Spleen (tissue), 11 donors: ENCODE measurements around the gene PACSIN2. TPM values are rescaled to one million over a fixed set of nuclear protein-coding genes. Genes with fewer than 3 reads are reported as not detected.
A peak's percentile ranks its signal among the peaks of the same experiment; 100 is the strongest.

Experiments used
- DNase-seq: peaks from one replicate; pipeline ENCODE4 v3.0.0-alpha.2; 2020
- H3K27ac ChIP-seq, 8 donors: fragments of 200-600 bp; sonication (generic) in 7 of 8; 1 replicate in 4 of 8; 2 replicates in 4 of 8; pipeline versions ENCODE4 v1.5.0 to v1.8.0; 2016 to 2021; ENCODE audit warnings: inconsistent platforms in 4 of 8, mild to moderate bottlenecking in 4 of 8, moderate library complexity in 1 of 8
- H3K27me3 ChIP-seq, 7 donors: fragments of 200-600 bp; sonication (generic) in 6 of 7; replicated peaks in 1 of 7; 1 replicate in 4 of 7; 2 replicates in 3 of 7; pipeline versions ENCODE4 v1.5.0 to v1.8.0; 2016 to 2021; ENCODE audit warnings: inconsistent platforms in 3 of 7, mild to moderate bottlenecking in 1 of 7
- H3K36me3 ChIP-seq, 6 donors: fragments of 200-600 bp; sonication (generic) in 5 of 6; 1 replicate in 4 of 6; 2 replicates in 2 of 6; pipeline versions ENCODE4 v1.5.0 to v1.8.0; 2016 to 2021; ENCODE audit warnings: inconsistent platforms in 2 of 6
- H3K4me1 ChIP-seq, 6 donors: fragments of 200-600 bp; sonication (generic) in 5 of 6; 1 replicate in 3 of 6; 2 replicates in 3 of 6; pipeline versions ENCODE4 v1.5.0 to v1.8.0; 2016 to 2021; ENCODE audit warnings: inconsistent platforms in 3 of 6
- H3K4me3 ChIP-seq, 8 donors: fragments of 200-600 bp; sonication (generic) in 7 of 8; 1 replicate in 4 of 8; 2 replicates in 4 of 8; pipeline versions ENCODE4 v1.5.0 to v1.8.0; 2016 to 2021; ENCODE audit warnings: inconsistent platforms in 4 of 8, mild to moderate bottlenecking in 4 of 8, moderate library complexity in 2 of 8
- H3K9me3 ChIP-seq, 8 donors: fragments of 200-600 bp; sonication (generic) in 7 of 8; 1 replicate in 4 of 8; 2 replicates in 4 of 8; pipeline versions ENCODE4 v1.5.0 to v1.8.0; 2016 to 2021; ENCODE audit warnings: inconsistent platforms in 4 of 8
- POLR2A ChIP-seq, 3 donors: fragments of 450-650 bp; IDR thresholded peaks; one replicate each; pipeline ENCODE4 v1.5.1; 2017; ENCODE audit warnings: antibody characterized with exemption in 3 of 3, mild to moderate bottlenecking in 1 of 3
- POLR2AphosphoS5 ChIP-seq, 3 donors: sonication (generic); formaldehyde crosslinking; IDR thresholded peaks; one replicate each; pipeline ENCODE4 v1.5.1; 2017; ENCODE audit warnings: antibody characterized with exemption in 3 of 3
- WGBS, 5 donors: extraction: QIAGEN DNeasy Blood & Tissue Kit in 3 of 5; methylation state at CpG; one replicate each; pipeline versions ENCODE4 v1.1.5 to v1.1.7; 2013 to 2018; 5-methylcytosine and 5-hydroxymethylcytosine counted together
- intact Hi-C: fragments of 100-400 bp; cut with DNase I; formaldehyde crosslinking; loops from one replicate; pipeline ENCODE4 v1.15.0; 2023; ENCODE audit warnings: low total_unique reads
- polyA plus RNA-seq, 3 donors: library from polyadenylated mRNA; stranded (reverse); fragments of 200-250 nt; gene quantifications; one replicate each; pipeline ENCODE4 v1.2.1, GENCODE V29; 2013
- total RNA-seq, 7 donors: library from RNA; depleted of rRNA in 3 of 7; stranded (reverse); fragments of >200 nt in 3 of 7; fragmentation: NEBNext Ultra II Directional in 4 of 7; extraction: Animal tissue kit (Norgen Biotek cat#: 25700) in 4 of 7; gene quantifications; one replicate each; pipeline versions ENCODE4 v1.1.0 to v1.2.1, GENCODE V29; 2016 to 2021
- TF ChIP-seq, protein P1 (sequence below), 11 experiments: fragments of 200-600 bp in 7 of 11; fragments of 450-650 bp in 4 of 11; sonication (generic) in 4 of 11; IDR thresholded peaks in 8 of 11; conservative IDR thresholded peaks in 3 of 11; 1 replicate in 7 of 11; 2 replicates in 4 of 11; pipeline versions ENCODE4 v1.4.0 to v1.8.0; 2016 to 2021; ENCODE audit warnings: antibody characterized with exemption in 11 of 11, inconsistent platforms in 4 of 11, mild to moderate bottlenecking in 1 of 11
- donor health status: healthy with polysubstance abuse.
- donor health status: DM: no; HTN: no; CAD: no; lungs with moderate emphysema.
- donor health status: DM: no; HTN: no; CAD: no.
- donor health status: Bipolar disorder and iron deficiency.
- donor health status: healthy.
- donor health status: DM: no; HTN: no; CAD: no.
- donor health status: DM: yes; HTN: yes; CAD: no.

The PACSIN2 gene
- total and polyA plus RNA-seq, 10 donors: 24.2 to 98.1 (median 64.2) TPM

DNA sequence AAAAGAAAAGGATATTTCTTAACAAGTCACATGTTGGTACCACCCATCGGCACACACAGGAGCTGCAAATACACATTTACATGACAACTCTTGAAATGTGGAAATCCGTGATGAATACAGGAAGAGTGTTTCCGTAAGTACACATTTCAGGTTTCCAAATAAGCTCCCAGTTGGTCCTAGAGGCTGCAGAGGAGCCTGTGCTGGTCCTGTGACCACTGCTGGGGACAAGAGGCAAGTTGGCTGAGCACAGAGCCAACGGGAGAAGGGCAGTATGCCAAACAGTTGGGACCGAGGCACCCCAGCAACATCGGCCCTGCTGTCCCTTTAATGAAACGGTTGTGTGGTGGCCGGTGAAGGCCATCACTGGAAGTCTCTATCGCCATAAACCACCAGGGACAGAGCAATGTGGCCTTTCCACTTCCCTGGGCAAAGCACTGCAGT is 119.4 kb downstream of the PACSIN2 start:
- TF ChIP-seq POLR2AphosphoS5 (IDR thresholded peaks at IDR 0.05) (peak in 2 of 3 donors; percentile 14 to 40), POLR2A (IDR thresholded peaks at IDR 0.05) (no peak)
- TF ChIP-seq, protein P1, sequence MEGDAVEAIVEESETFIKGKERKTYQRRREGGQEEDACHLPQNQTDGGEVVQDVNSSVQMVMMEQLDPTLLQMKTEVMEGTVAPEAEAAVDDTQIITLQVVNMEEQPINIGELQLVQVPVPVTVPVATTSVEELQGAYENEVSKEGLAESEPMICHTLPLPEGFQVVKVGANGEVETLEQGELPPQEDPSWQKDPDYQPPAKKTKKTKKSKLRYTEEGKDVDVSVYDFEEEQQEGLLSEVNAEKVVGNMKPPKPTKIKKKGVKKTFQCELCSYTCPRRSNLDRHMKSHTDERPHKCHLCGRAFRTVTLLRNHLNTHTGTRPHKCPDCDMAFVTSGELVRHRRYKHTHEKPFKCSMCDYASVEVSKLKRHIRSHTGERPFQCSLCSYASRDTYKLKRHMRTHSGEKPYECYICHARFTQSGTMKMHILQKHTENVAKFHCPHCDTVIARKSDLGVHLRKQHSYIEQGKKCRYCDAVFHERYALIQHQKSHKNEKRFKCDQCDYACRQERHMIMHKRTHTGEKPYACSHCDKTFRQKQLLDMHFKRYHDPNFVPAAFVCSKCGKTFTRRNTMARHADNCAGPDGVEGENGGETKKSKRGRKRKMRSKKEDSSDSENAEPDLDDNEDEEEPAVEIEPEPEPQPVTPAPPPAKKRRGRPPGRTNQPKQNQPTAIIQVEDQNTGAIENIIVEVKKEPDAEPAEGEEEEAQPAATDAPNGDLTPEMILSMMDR (IDR thresholded peaks at IDR 0.05 in 8 of 11, conservative IDR thresholded peaks at IDR 0.05 in 3 of 11): peak in 2 of 11 experiments; percentile 7 to 10
- WGBS, 5 donors: 33 to 57% (median 37%) methylated on average over 9 of the region's 9 CpGs
- no peak for DNase-seq
- no peaks in the 10 kb centered on the region for H3K27me3 ChIP-seq
- no peaks in the 10 kb centered on the region for H3K9me3 ChIP-seq
- peaks cover 18 to 89% (median 68%) of the 10 kb centered on the region in 6 donors for H3K4me1 ChIP-seq
- intact Hi-C loops: no loop called here
- peak overlapping the region in 1 of 8 donors; percentile 54 for H3K4me3 ChIP-seq
- peak overlapping the region; percentile 57 to 95 (median 86) for H3K27ac ChIP-seq
- H3K36me3 ChIP-seq: peaks cover 0 to 50% (median 7%) of the 10 kb centered on the region in 6 donors

GRCh38 chr22:42895087-42895486 is 119.9 kb downstream of the PACSIN2 start:
- Histone ChIP-seq H3K4me1 (peaks cover 21 to 94% (median 73%) of the 10 kb centered on the region in 6 donors), H3K27me3 (no peaks in the 10 kb centered on the region), H3K27ac (peak overlapping the region; percentile 57 to 95 (median 86)), H3K4me3 (peak overlapping the region in 1 of 8 donors; percentile 54), H3K36me3 (peaks cover 0 to 50% (median 12%) of the 10 kb centered on the region in 6 donors), H3K9me3 (no peaks in the 10 kb centered on the region)
- 13 to 27% (median 16%) methylated on average over 7 of the region's 7 CpGs for WGBS, 5 donors
- no peak for DNase-seq
- TF ChIP-seq POLR2A (IDR thresholded peaks at IDR 0.05) (no peak), POLR2AphosphoS5 (IDR thresholded peaks at IDR 0.05) (peak in 1 of 3 donors; percentile 55)
- intact Hi-C loops: no loop called here

GRCh38 chr22:42893371-42894150 is 121.4 kb downstream of the PACSIN2 start:
- H3K36me3 ChIP-seq: peaks cover 0 to 47% (median 20%) of the 10 kb centered on the region in 6 donors
- H3K4me1 ChIP-seq: peaks cover 22 to 100% (median 87%) of the 10 kb centered on the region in 6 donors
- no peaks in the 10 kb centered on the region for H3K27me3 ChIP-seq
- H3K9me3 ChIP-seq: no peaks in the 10 kb centered on the region
- peak overlapping the region in 1 of 8 donors; percentile 54 for H3K4me3 ChIP-seq
- TF ChIP-seq POLR2AphosphoS5 (IDR thresholded peaks at IDR 0.05) (peak in 2 of 3 donors; percentile 18 to 55), POLR2A (IDR thresholded peaks at IDR 0.05) (no peak)
- intact Hi-C loops: no loop called here
- WGBS, 5 donors: 83 to 87% (median 84%) methylated on average over 20 to 25 of the region's 25 CpGs
- peak overlapping the region in 7 of 8 donors; percentile 79 to 95 (median 89) for H3K27ac ChIP-seq
- DNase-seq: peak; percentile 84

- Histone ChIP-seq H3K36me3 (peaks cover 4 to 55% (median 28%) of the 10 kb centered on the region in 6 donors), H3K4me3 (peak overlapping the region in 1 of 8 donors; percentile 54), H3K9me3 (no peaks in the 10 kb centered on the region), H3K27ac (peak overlapping the region; percentile 53 to 95 (median 86)), H3K4me1 (peaks cover 22 to 100% (median 87%) of the 10 kb centered on the region in 6 donors), H3K27me3 (no peaks in the 10 kb centered on the region)
- intact Hi-C loops: no loop called here
- TF ChIP-seq POLR2AphosphoS5 (IDR thresholded peaks at IDR 0.05) (peak; percentile 59 to 78 (median 72)), POLR2A (IDR thresholded peaks at IDR 0.05) (no peak)
- TF ChIP-seq, protein P1 (IDR thresholded peaks at IDR 0.05 in 8 of 11, conservative IDR thresholded peaks at IDR 0.05 in 3 of 11): no peak
- 44 to 69% (median 56%) methylated on average over 10 of the region's 10 CpGs for WGBS, 5 donors
- DNase-seq: peak; percentile 90
These were observed 122.2 kb downstream of the PACSIN2 start for GRCh38 chr22:42892571-42893316.
